HepG2 (cell line): ENCODE data around the gene APOC3. TPM values are rescaled to one million over a fixed set of nuclear protein-coding genes. Genes with fewer than 3 reads are reported as not detected.

Source experiments
- GTF3A ChIP-seq: sonication (generic); formaldehyde crosslinking; conservative IDR thresholded peaks from 2 replicates; pipeline ENCODE4 v1.4.0; 2020; ENCODE audit warnings: mild to moderate bottlenecking, missing genetic modification reagents
- ISX ChIP-seq: sonication (generic); formaldehyde crosslinking; conservative IDR thresholded peaks from 2 replicates; pipeline ENCODE4 v1.5.0; 2020; ENCODE audit warnings: missing genetic modification reagents
- MEIS1 ChIP-seq: sonication (generic); formaldehyde crosslinking; IDR thresholded peaks from 2 replicates; pipeline ENCODE4 v1.9.0; 2021; ENCODE audit warnings: mild to moderate bottlenecking, missing genetic modification reagents, moderate library complexity, borderline replicate concordance
- PHB2 ChIP-seq: fragments of 450-650 bp; IDR thresholded peaks from 2 replicates; pipeline ENCODE4 v1.6.1; 2018; ENCODE audit not compliant: partially characterized antibody
- PHF5A ChIP-seq: IDR thresholded peaks from one replicate; pipeline ENCODE4 v1.6.1; 2018; ENCODE audit warnings: low read depth, missing genetic modification reagents; ENCODE audit not compliant: unreplicated experiment
- PRMT3 ChIP-seq: sonication (generic); formaldehyde crosslinking; IDR thresholded peaks from 2 replicates; pipeline ENCODE4 v1.8.1; 2022; ENCODE audit warnings: low read depth, mild to moderate bottlenecking, moderate library complexity, missing genetic modification reagents, borderline replicate concordance
- REL ChIP-seq: sonication (generic); formaldehyde crosslinking; conservative IDR thresholded peaks from 2 replicates; pipeline ENCODE4 v1.8.0; 2022; ENCODE audit warnings: mild to moderate bottlenecking, missing genetic modification reagents, moderate library complexity
- SIX1 ChIP-seq: sonication (generic); formaldehyde crosslinking; IDR thresholded peaks from 2 replicates; pipeline ENCODE4 v1.4.0; 2020; ENCODE audit warnings: missing genetic modification reagents, borderline replicate concordance
- SMYD3 ChIP-seq: sonication (generic); formaldehyde crosslinking; IDR thresholded peaks from 2 replicates; pipeline ENCODE4 v1.8.1; 2023; ENCODE audit warnings: mild to moderate bottlenecking, missing genetic modification reagents
- TAF15 ChIP-seq: fragments of 200-400 bp; formaldehyde crosslinking; IDR thresholded peaks from one replicate; pipeline ENCODE4 v1.6.1; 2018; ENCODE audit warnings: mild to moderate bottlenecking, low read depth, low read length; ENCODE audit not compliant: poor library complexity, severe bottlenecking
- ZBTB7A ChIP-seq: sonication (generic); formaldehyde crosslinking; IDR thresholded peaks from 2 replicates; pipeline ENCODE4 v1.8.0; 2022; ENCODE audit warnings: mild to moderate bottlenecking, missing genetic modification reagents
- ZFP36L2 ChIP-seq: sonication (generic); formaldehyde crosslinking; IDR thresholded peaks from 2 replicates; pipeline ENCODE4 v1.4.0; 2020; ENCODE audit warnings: missing genetic modification reagents
- ZKSCAN1 ChIP-seq: fragments of 150-350 bp; IDR thresholded peaks from 2 replicates; pipeline ENCODE4 v1.6.1; 2014; ENCODE audit warnings: low read length
- ZKSCAN5 ChIP-seq: sonication (generic); formaldehyde crosslinking; IDR thresholded peaks from 2 replicates; pipeline ENCODE4 v1.5.1; 2020; ENCODE audit warnings: mild to moderate bottlenecking, missing genetic modification reagents
- ZMYM2 ChIP-seq: sonication (generic); formaldehyde crosslinking; IDR thresholded peaks from 2 replicates; pipeline ENCODE4 v1.8.0; 2022; ENCODE audit warnings: mild to moderate bottlenecking, missing genetic modification reagents
- ZNF292 ChIP-seq: sonication (generic); formaldehyde crosslinking; IDR thresholded peaks from 2 replicates; pipeline ENCODE4 v1.8.1; 2022; ENCODE audit warnings: mild to moderate bottlenecking, low read depth, missing genetic modification reagents, borderline replicate concordance
- ZNF430 ChIP-seq: sonication (generic); formaldehyde crosslinking; IDR thresholded peaks from 2 replicates; pipeline ENCODE4 v1.9.0; 2021; ENCODE audit warnings: mild to moderate bottlenecking, missing genetic modification reagents
- ZNF652 ChIP-seq: IDR thresholded peaks from 2 replicates; pipeline ENCODE4 v1.6.1; 2016; ENCODE audit warnings: low read depth, borderline replicate concordance
- ZSCAN21 ChIP-seq: sonication (generic); formaldehyde crosslinking; IDR thresholded peaks from 2 replicates; pipeline ENCODE4 v1.8.0; 2022; ENCODE audit warnings: mild to moderate bottlenecking, missing genetic modification reagents, moderate library complexity, borderline replicate concordance
- ZSCAN29 ChIP-seq: sonication (generic); formaldehyde crosslinking; conservative IDR thresholded peaks from 2 replicates; pipeline ENCODE4 v1.4.0; 2020; ENCODE audit warnings: mild to moderate bottlenecking, missing genetic modification reagents
- polyA plus RNA-seq, 8 experiments: library from polyadenylated mRNA; depleted of rRNA in 3 of 8; stranded (reverse) in 7 of 8; unstranded in 1 of 8; fragments of >200 nt; fragmentation: Illumina TruSeq in 4 of 8; extraction: Trizol in 4 of 8; gene quantifications; 2 replicates each; pipeline versions ENCODE4 v1.2.1 to v1.2.3, GENCODE V29; 2011 to 2016; ENCODE audit warnings: low read depth in 4 of 8, missing spikeins in 1 of 8, mixed read lengths in 1 of 8; ENCODE audit not compliant: insufficient read depth in 1 of 8
- total RNA-seq, 5 experiments: library from RNA; depleted of rRNA; stranded (reverse); fragments of >200 nt; fragmentation: Illumina TruSeq; extraction: Trizol; gene quantifications; 2 replicates each; pipeline ENCODE4 v1.2.3, GENCODE V29; 2016; ENCODE audit warnings: low read depth in 1 of 5
- TF ChIP-seq, protein P1 (sequence below): IDR thresholded peaks from 2 replicates; pipeline ENCODE4 v1.6.1; 2018; ENCODE audit warnings: missing genetic modification reagents, mild to moderate bottlenecking, missing compliant biosample characterization
- TF ChIP-seq, protein P2 (sequence below): sonication (generic); formaldehyde crosslinking; conservative IDR thresholded peaks from 2 replicates; pipeline ENCODE4 v1.4.0; 2020; ENCODE audit warnings: missing genetic modification reagents
- TF ChIP-seq, protein P3 (sequence below): IDR thresholded peaks from 2 replicates; pipeline ENCODE4 v1.4.0; 2020; ENCODE audit warnings: mild to moderate bottlenecking, missing genetic modification reagents

Gene APOC3
- total and polyA plus RNA-seq, 2 of the 13 experiments (the other 11 are each of a cell fraction or from before 2014, with no cell fraction given) = 314 to 687 TPM

DNA sequence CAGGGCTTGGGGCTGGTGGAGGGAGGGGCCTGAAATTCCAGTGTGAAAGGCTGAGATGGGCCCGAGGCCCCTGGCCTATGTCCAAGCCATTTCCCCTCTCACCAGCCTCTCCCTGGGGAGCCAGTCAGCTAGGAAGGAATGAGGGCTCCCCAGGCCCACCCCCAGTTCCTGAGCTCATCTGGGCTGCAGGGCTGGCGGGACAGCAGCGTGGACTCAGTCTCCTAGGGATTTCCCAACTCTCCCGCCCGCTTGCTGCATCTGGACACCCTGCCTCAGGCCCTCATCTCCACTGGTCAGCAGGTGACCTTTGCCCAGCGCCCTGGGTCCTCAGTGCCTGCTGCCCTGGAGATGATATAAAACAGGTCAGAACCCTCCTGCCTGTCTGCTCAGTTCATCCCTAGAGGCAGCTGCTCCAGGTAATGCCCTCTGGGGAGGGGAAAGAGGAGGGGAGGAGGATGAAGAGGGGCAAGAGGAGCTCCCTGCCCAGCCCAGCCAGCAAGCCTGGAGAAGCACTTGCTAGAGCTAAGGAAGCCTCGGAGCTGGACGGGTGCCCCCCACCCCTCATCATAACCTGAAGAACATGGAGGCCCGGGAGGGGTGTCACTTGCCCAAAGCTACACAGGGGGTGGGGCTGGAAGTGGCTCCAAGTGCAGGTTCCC is at the start of gene APOC3 (continued):
- TF ChIP-seq ZSCAN21 (CRISPR knock-in tag) (no peak; the same call in 1 of the 2 replicates), ZNF652 (CRISPR knock-in tag) (0 out of 2 replicates have a peak, but pooled peaks have one; percentile 16), ZKSCAN1 (no peak), ZMYM2 (CRISPR knock-in tag) (no peak), TAF15 (no peak), ZKSCAN5 (CRISPR knock-in tag) (peak; percentile 79), ZFP36L2 (CRISPR knock-in tag) (no peak), PHF5A (CRISPR knock-in tag) (no peak), ZNF292 (CRISPR knock-in tag) (peak; percentile 73; the same call in 1 of the 2 replicates), ZSCAN29 (CRISPR knock-in tag) (peak; percentile 21; the same call in 1 of the 2 replicates), SMYD3 (CRISPR knock-in tag) (0 out of 2 replicates have a peak, but pooled peaks have one; percentile 85), GTF3A (CRISPR knock-in tag) (no peak; the same call in 1 of the 2 replicates), MEIS1 (CRISPR knock-in tag) (peak; percentile 22; the same call in 1 of the 2 replicates), ZBTB7A (peak; percentile 73), SIX1 (CRISPR knock-in tag) (no peak), PRMT3 (no peak), ZNF430 (CRISPR knock-in tag) (0 out of 2 replicates have a peak, but pooled peaks have one; percentile 8), PHB2 (no peak), REL (CRISPR knock-in tag) (no peak), ISX (CRISPR knock-in tag) (no peak)
- TF ChIP-seq, protein P1, sequence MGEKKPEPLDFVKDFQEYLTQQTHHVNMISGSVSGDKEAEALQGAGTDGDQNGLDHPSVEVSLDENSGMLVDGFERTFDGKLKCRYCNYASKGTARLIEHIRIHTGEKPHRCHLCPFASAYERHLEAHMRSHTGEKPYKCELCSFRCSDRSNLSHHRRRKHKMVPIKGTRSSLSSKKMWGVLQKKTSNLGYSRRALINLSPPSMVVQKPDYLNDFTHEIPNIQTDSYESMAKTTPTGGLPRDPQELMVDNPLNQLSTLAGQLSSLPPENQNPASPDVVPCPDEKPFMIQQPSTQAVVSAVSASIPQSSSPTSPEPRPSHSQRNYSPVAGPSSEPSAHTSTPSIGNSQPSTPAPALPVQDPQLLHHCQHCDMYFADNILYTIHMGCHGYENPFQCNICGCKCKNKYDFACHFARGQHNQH = peak; percentile 71; the same call in 1 of the 2 replicates
- TF ChIP-seq, protein P2, sequence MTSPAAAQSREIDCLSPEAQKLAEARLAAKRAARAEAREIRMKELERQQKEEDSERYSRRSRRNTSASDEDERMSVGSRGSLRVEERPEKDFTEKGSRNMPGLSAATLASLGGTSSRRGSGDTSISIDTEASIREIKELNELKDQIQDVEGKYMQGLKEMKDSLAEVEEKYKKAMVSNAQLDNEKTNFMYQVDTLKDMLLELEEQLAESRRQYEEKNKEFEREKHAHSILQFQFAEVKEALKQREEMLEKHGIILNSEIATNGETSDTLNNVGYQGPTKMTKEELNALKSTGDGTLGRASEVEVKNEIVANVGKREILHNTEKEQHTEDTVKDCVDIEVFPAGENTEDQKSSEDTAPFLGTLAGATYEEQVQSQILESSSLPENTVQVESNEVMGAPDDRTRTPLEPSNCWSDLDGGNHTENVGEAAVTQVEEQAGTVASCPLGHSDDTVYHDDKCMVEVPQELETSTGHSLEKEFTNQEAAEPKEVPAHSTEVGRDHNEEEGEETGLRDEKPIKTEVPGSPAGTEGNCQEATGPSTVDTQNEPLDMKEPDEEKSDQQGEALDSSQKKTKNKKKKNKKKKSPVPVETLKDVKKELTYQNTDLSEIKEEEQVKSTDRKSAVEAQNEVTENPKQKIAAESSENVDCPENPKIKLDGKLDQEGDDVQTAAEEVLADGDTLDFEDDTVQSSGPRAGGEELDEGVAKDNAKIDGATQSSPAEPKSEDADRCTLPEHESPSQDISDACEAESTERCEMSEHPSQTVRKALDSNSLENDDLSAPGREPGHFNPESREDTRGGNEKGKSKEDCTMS (CRISPR knock-in tag) = no peak
- TF ChIP-seq, protein P3, sequence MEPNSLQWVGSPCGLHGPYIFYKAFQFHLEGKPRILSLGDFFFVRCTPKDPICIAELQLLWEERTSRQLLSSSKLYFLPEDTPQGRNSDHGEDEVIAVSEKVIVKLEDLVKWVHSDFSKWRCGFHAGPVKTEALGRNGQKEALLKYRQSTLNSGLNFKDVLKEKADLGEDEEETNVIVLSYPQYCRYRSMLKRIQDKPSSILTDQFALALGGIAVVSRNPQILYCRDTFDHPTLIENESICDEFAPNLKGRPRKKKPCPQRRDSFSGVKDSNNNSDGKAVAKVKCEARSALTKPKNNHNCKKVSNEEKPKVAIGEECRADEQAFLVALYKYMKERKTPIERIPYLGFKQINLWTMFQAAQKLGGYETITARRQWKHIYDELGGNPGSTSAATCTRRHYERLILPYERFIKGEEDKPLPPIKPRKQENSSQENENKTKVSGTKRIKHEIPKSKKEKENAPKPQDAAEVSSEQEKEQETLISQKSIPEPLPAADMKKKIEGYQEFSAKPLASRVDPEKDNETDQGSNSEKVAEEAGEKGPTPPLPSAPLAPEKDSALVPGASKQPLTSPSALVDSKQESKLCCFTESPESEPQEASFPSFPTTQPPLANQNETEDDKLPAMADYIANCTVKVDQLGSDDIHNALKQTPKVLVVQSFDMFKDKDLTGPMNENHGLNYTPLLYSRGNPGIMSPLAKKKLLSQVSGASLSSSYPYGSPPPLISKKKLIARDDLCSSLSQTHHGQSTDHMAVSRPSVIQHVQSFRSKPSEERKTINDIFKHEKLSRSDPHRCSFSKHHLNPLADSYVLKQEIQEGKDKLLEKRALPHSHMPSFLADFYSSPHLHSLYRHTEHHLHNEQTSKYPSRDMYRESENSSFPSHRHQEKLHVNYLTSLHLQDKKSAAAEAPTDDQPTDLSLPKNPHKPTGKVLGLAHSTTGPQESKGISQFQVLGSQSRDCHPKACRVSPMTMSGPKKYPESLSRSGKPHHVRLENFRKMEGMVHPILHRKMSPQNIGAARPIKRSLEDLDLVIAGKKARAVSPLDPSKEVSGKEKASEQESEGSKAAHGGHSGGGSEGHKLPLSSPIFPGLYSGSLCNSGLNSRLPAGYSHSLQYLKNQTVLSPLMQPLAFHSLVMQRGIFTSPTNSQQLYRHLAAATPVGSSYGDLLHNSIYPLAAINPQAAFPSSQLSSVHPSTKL (CRISPR knock-in tag) = peak; percentile 67; the same call in 1 of the 2 replicates
